ENCODE results near the gene TIGD1.

TIGD1 gene

DNA sequence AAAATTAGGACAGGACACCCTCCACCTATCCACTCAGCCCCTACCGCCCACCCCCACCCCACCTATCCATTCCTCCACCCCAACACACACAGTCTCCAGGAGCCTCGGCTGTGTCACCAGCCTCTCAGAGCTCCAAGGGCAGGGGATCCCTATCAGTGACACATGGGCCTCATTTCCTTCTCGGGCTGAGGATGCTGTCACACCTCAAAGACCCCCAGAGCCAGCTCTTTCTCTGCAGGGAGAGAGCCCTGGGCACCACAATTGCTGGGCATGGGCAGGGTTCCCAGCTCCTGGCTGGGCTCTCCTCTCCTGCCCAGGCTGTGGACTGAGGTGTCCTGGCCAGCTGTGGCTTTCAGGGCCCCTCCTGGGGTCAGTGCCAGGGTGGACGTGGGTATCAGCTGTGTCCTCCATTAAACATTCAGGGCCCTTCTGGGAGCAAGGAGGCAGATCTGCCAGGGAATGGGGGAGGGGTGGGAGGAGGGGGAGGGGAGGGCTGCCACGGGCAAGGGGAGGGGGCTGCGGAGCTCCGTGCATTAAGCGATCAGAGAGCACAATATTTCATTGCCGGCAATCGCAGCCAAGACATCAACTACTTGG, 48.5 kb downstream of the TIGD1 start:
- DNase-seq (ENCODE audit: low read depth in 2 of 2), result no peak

DNA sequence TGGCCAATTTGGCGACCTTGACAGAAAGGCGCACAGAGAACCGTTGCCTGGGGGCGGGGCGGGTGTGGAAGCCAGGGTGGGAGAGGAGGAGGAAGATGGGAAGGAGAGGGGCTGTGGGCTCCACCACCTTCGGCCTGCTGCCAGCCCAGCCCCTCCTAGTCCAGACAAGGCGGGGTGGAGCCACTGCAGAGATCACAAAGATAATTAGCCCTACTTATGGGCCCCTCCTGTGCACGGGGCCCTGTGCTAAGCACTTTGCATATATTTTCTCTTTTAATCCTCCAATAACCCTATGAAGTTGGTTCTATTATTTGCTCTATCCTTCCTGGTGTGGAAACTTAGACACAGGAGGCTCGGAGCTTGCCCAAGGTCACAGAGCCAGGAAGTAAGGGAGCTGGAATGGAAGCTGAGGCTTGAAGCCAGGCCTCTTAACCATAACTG, 49.0 kb downstream of the TIGD1 start:
- DNase-seq (ENCODE audit: low read depth in 2 of 2), result no peak

DNA sequence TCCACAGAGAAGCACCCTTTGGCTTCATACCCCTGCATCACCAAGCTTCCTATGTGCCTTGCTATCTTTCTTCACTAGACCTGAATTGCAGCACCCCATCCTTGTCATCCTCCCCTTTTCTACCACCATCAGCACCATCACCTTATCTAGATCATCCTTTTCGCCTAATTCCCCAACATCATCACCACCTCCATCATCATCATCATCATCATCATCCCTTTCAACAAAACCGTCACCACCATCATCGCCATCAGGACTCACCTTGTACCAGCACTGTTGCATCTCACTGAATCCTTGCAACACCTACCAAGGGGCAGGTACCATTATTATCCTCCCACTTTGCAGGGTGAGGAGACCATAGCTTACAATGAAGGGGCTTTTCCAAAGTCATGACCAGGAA, 51.9 kb downstream of the TIGD1 start:
- DNase-seq (ENCODE audit: low read depth in 2 of 2), result no peak

Measured in activated CD8-positive, alpha-beta memory T cell treated with anti-CD3 and anti-CD28 coated beads for 4 hours (primary cell).